ENCODE data around the gene QRICH1. TPM values are rescaled to one million over a fixed set of nuclear protein-coding genes. Genes with fewer than 3 reads are reported as not detected.

Gene QRICH1
- total RNA-seq, 1 experiment from 2014 or later = 123 TPM

GRCh38 chr3:49079270-49079669 is 14.6 kb downstream of the QRICH1 start:
- TF ChIP-seq JAZF1 (CRISPR knock-in tag; IDR thresholded peaks at IDR 0.05) (no peak), TCF7 (CRISPR knock-in tag; IDR thresholded peaks at IDR 0.05; ENCODE audit: low read depth) (no peak), ERG (CRISPR knock-in tag; IDR thresholded peaks at IDR 0.05) (no peak), STAT6 (CRISPR knock-in tag; conservative IDR thresholded peaks at IDR 0.05; ENCODE audit: low read depth) (no peak), EMX1 (CRISPR knock-in tag; IDR thresholded peaks at IDR 0.05) (no peak), TP53 (CRISPR knock-in tag; IDR thresholded peaks at IDR 0.05) (no peak), NR3C1 (CRISPR knock-in tag; conservative IDR thresholded peaks at IDR 0.05; ENCODE audit: low read depth) (no peak), NR1H2 (CRISPR knock-in tag; IDR thresholded peaks at IDR 0.05) (no peak), HMGA2 (CRISPR knock-in tag; IDR thresholded peaks at IDR 0.05) (peak; percentile 100)

GRCh38 chr3:49076646-49077045 is 17.2 kb downstream of the QRICH1 start:
- peak overlapping the region; percentile 22; the same call in 1 of the 2 replicates for H3K27ac Mint-ChIP-seq
- ChIA-PET CTCF (no interaction called here), POLR2A (no interaction called here)
- no peak for DNase-seq (ENCODE audit: low spot score)
- peaks cover 49% of the 10 kb centered on the region for H3K36me3 Mint-ChIP-seq
- no peaks in the 10 kb centered on the region for H3K9me3 Mint-ChIP-seq
- no peak; the same call in 1 of the 2 replicates for ATAC-seq
- TF ChIP-seq CREM (CRISPR knock-in tag; IDR thresholded peaks at IDR 0.05) (no peak), ZSCAN18 (CRISPR knock-in tag; IDR thresholded peaks at IDR 0.05) (no peak), ATF1 (CRISPR knock-in tag; IDR thresholded peaks at IDR 0.05) (no peak), NR2C2 (CRISPR knock-in tag; IDR thresholded peaks at IDR 0.05) (no peak), ZNF281 (CRISPR knock-in tag; IDR thresholded peaks at IDR 0.05) (no peak), MYBL2 (CRISPR knock-in tag; IDR thresholded peaks at IDR 0.05) (no peak), AFF4 (CRISPR knock-in tag; IDR thresholded peaks at IDR 0.05; ENCODE audit: borderline replicate concordance) (no peak), JAZF1 (CRISPR knock-in tag; IDR thresholded peaks at IDR 0.05) (no peak), ZNF423 (CRISPR knock-in tag; IDR thresholded peaks at IDR 0.05) (no peak)
- no peak overlapping the region for H3K4me3 Mint-ChIP-seq
- H3K4me1 Mint-ChIP-seq = no peaks in the 10 kb centered on the region
- H3K27me3 Mint-ChIP-seq (ENCODE audit: low read depth) = no peaks in the 10 kb centered on the region

More at GRCh38 chr3:49079270-49079669, 14.6 kb downstream of the QRICH1 start:
- ChIA-PET POLR2A (interaction anchor here (0.7 kb wide), 1 partner anchor 40 kb away, joined by 6 read pairs; no protein-coding TSS in a partner anchor), CTCF (no interaction called here)
- no peak overlapping the region for H3K4me3 Mint-ChIP-seq
- H3K9me3 Mint-ChIP-seq = no peaks in the 10 kb centered on the region
- H3K4me1 Mint-ChIP-seq = no peaks in the 10 kb centered on the region
- H3K27me3 Mint-ChIP-seq (ENCODE audit: low read depth) = no peaks in the 10 kb centered on the region
- ATAC-seq (no peak), DNase-seq (ENCODE audit: low spot score) (no peak)
- peaks cover 29% of the 10 kb centered on the region for H3K36me3 Mint-ChIP-seq
- H3K27ac Mint-ChIP-seq = no peak overlapping the region

Data from WTC11 (cell line).